Right lobe of liver (tissue), 4 donors: ENCODE results near the gene USP38.

Source experiments
- CTCF ChIP-seq, 4 donors: fragments of 200-600 bp in 3 of 4; fragments of 450-650 bp in 1 of 4; IDR thresholded peaks; one replicate each; pipeline versions ENCODE4 v1.5.1 to v1.8.0; 2016 to 2022; ENCODE audit warnings: antibody characterized with exemption in 4 of 4, mild to moderate bottlenecking in 2 of 4
- POLR2A ChIP-seq: fragments of 450-650 bp; IDR thresholded peaks from one replicate; pipeline ENCODE4 v1.6.1; 2017; ENCODE audit warnings: antibody characterized with exemption, mild to moderate bottlenecking
- donor health status: DM: no; HTN: no; CAD: no.
- donor health status: DM: no; HTN: no; CAD: no.
- donor health status: DM: no; HTN: yes; CAD: no.

GRCh38 chr4:143203577-143203976 lies 18.9 kb downstream of the USP38 start:
- TF ChIP-seq CTCF (IDR thresholded peaks at IDR 0.05) (no peak), POLR2A (no peak)
